ENCODE results near the gene CALD1.

DNA sequence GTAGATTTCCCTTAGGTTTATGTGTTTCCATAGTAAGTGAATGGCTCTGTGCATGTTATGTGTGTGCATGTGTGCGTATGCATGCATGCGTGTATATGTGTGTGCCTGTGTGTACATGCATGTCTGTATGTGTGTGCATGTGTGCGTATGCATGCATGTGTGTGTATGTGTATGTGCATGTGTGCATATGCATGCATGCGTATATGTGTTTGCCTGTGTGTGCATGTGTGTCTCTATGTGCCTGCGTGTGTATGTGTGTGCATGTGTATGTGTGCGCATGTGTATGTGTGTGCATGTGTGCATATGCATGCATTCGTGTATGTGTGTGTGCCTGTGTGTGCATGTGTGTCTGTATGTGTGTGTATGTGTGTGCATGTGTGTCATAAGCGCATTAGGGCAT is 108.1 kb downstream of the CALD1 start:
- TF ChIP-seq, protein P1, sequence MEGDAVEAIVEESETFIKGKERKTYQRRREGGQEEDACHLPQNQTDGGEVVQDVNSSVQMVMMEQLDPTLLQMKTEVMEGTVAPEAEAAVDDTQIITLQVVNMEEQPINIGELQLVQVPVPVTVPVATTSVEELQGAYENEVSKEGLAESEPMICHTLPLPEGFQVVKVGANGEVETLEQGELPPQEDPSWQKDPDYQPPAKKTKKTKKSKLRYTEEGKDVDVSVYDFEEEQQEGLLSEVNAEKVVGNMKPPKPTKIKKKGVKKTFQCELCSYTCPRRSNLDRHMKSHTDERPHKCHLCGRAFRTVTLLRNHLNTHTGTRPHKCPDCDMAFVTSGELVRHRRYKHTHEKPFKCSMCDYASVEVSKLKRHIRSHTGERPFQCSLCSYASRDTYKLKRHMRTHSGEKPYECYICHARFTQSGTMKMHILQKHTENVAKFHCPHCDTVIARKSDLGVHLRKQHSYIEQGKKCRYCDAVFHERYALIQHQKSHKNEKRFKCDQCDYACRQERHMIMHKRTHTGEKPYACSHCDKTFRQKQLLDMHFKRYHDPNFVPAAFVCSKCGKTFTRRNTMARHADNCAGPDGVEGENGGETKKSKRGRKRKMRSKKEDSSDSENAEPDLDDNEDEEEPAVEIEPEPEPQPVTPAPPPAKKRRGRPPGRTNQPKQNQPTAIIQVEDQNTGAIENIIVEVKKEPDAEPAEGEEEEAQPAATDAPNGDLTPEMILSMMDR (IDR thresholded peaks at IDR 0.05): no peak
- TF ChIP-seq EZH2 (IDR thresholded peaks at IDR 0.05) (no peak), EZH2phosphoT487 (IDR thresholded peaks at IDR 0.05) (no peak)

Data from neural progenitor cell (in vitro differentiated cells).